NCI-H69 (cell line): Measurements from ENCODE around the gene PRIMA1.
A peak's percentile ranks its signal among the peaks of the same experiment; 100 is the strongest.

Experiments used
- DNase-seq: peaks from one replicate; lab custom pipeline; 2025; lab: John Stamatoyannopoulos, UW

PRIMA1 gene

GRCh38 chr14:93676416-93676958 is 111.8 kb downstream of the PRIMA1 start:
- peak; percentile 88 for DNase-seq

- DNase-seq, result no peak
Observed at GRCh38 chr14:93675651-93676050, 112.6 kb downstream of the PRIMA1 start.

- DNase-seq, result no peak
Observed at GRCh38 chr14:93674343-93674742, 113.9 kb downstream of the PRIMA1 start.

GRCh38 chr14:93669632-93670031 is 118.7 kb downstream of the PRIMA1 start:
- no peak for DNase-seq
